HL-60 (cell line): Measurements from ENCODE around the gene SOX6.

Experiments
- CTCF ChIP-seq: IDR thresholded peaks from one replicate; pipeline ENCODE4 v1.5.1; 2011; ENCODE audit warnings: low read length, control low read depth, inconsistent platforms; ENCODE audit not compliant: insufficient read depth
- SPI1 ChIP-seq: IDR thresholded peaks from 2 replicates; pipeline ENCODE4 v1.6.1; 2012; ENCODE audit warnings: low read depth, mild to moderate bottlenecking, borderline replicate concordance

- TF ChIP-seq SPI1 = no peak
- TF ChIP-seq CTCF = no peak
Measured at GRCh38 chr11:16322190-16322589, 34.2 kb downstream of the SOX6 start.
